Measurements from ENCODE around the gene ITPRID2.

DNA sequence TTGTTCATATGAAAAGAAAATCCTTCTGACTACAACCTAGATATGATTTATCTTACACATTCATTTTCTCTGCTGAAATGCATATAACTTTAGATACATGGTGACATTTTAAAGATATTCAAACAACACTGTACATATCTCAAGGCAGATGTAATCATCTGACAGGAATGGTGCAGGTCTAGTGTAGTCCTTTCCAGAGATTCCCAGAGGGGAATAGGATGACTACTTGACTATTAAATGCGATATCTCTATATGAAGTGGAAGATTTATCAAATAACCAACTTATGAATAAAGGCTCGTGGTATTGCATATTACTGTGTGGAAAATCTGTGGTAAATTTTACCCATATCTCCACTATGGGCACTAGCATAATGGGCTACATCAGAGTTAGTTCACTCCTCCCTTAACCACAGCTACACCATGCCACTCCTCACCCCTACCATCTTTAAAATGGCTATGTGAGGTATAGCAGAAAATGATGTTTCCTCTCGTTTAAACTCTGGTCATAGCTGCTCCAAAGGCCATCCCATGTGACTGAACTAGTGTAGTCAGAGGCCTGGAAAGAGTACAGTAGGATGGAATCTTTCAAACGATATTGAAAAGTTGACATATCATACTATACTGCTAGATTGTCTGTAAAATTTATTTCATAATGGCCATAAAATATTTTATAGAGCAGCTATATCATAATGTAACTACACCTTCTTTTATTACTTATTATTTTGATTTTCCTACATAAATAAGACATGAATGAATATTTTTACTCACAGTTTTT lies 9.1 kb upstream of the ITPRID2 start:
- TF ChIP-seq, protein P1, sequence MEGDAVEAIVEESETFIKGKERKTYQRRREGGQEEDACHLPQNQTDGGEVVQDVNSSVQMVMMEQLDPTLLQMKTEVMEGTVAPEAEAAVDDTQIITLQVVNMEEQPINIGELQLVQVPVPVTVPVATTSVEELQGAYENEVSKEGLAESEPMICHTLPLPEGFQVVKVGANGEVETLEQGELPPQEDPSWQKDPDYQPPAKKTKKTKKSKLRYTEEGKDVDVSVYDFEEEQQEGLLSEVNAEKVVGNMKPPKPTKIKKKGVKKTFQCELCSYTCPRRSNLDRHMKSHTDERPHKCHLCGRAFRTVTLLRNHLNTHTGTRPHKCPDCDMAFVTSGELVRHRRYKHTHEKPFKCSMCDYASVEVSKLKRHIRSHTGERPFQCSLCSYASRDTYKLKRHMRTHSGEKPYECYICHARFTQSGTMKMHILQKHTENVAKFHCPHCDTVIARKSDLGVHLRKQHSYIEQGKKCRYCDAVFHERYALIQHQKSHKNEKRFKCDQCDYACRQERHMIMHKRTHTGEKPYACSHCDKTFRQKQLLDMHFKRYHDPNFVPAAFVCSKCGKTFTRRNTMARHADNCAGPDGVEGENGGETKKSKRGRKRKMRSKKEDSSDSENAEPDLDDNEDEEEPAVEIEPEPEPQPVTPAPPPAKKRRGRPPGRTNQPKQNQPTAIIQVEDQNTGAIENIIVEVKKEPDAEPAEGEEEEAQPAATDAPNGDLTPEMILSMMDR (IDR thresholded peaks at IDR 0.05; ENCODE audit: low read depth, low read length) = no peak
- TF ChIP-seq, protein P2, sequence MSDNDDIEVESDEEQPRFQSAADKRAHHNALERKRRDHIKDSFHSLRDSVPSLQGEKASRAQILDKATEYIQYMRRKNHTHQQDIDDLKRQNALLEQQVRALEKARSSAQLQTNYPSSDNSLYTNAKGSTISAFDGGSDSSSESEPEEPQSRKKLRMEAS (IDR thresholded peaks at IDR 0.05; ENCODE audit: low read depth, low read length) = no peak
- TF ChIP-seq POLR2A (IDR thresholded peaks at IDR 0.05; ENCODE audit: extremely low read depth, insufficient read length) (no peak), MYC (IDR thresholded peaks at IDR 0.05; ENCODE audit: low read depth, low read length) (no peak)
